ENCODE results near the gene STK38.
"Not testable (repeated sequence)": the region's sequence is repeated elsewhere in the genome, so short reads cannot be mapped to it uniquely, and the experiment has no call there.

Gene STK38

GRCh38 chr6:36492092-36492491 is 55.2 kb downstream of the STK38 start:
- no peak for DNase-seq (ENCODE audit: low read depth)
- H3K4me3 ChIP-seq (ENCODE audit: low read depth, low read length), result no peak overlapping the region
- no peak for TF ChIP-seq CTCF (IDR thresholded peaks at IDR 0.05; ENCODE audit: insufficient read depth, low read depth, low read length, missing control alignments)

DNA sequence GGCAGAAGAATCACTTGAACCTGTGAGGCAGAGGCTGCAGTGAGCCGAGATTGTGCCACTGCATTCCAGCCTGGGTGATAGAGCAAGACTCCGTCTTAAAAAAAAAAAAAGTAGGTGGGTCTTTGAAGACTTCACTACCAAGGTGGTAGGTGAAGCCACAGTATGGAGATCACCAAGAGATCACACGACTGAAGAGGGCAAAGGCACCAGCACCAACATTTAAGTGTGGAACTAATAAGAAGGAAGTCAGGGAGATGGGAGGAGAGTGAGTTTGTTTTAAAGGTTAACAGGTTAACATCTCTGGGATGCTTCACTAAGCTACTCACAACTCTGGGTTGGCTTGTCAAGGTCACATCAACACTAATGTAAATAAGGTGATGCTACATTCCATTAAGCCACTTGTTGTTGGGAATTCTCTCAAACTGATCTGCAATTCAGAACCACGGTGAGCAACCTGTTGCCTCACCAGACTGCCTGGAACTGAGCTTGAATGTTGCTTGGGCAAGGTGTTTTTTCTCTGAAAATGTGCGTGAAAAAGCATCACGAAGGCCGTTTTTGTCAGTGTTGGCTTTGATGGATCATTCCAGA is 55.8 kb downstream of the STK38 start:
- no peak for TF ChIP-seq CTCF (IDR thresholded peaks at IDR 0.05; ENCODE audit: insufficient read depth, low read depth, low read length, missing control alignments)
- DNase-seq (ENCODE audit: low read depth), result no peak
- H3K4me3 ChIP-seq (ENCODE audit: low read depth, low read length), result no peak overlapping the region

- no peak for TF ChIP-seq CTCF (IDR thresholded peaks at IDR 0.05; ENCODE audit: insufficient read depth, low read depth, low read length, missing control alignments)
- no peak overlapping the region for H3K4me3 ChIP-seq (ENCODE audit: low read depth, low read length)
- DNase-seq (ENCODE audit: low read depth), result no peak
These were observed 57.9 kb downstream of the STK38 start for GRCh38 chr6:36489426-36489825.

DNA sequence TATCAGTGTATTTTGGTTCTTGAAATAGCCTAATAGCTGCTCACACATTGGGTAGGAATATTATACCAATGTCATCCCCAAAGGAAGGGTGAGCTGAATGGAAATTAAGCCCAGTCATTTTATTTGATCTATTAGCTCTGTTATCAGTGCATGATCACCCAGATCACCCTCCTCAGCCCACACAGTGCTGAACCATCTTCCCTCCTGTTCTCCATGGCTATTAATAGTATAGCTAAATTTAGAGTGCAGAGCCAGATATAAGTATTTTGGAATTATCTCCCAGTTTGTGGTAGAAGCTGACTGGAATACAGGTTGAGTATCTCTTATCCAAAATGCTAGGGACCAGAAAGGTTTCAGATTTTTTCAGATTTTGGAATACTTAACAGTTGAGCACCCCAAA is 59.1 kb downstream of the STK38 start:
- no peak for DNase-seq (ENCODE audit: low read depth)
- no peak overlapping the region for H3K4me3 ChIP-seq (ENCODE audit: low read depth, low read length)
- TF ChIP-seq CTCF (IDR thresholded peaks at IDR 0.05; ENCODE audit: insufficient read depth, low read depth, low read length, missing control alignments), result no peak

DNA sequence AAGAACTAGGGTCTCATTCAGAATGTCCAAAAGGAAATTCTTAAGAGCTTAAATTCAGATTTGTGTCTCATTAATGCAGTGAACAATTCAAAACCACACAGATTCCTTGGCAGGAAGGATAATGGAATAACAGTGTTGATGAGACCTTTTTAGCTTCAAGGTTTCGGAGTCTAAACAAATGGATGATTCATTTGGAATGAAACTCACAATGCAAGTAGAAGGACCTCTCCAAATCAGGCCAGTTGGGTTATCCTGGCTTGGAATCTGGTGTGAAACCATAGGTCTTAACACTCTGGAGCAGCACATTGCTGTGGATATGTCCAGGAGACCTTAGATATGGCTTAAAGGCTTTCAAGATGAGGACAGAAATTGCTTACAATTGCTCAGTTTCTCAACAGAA is 59.6 kb downstream of the STK38 start:
- DNase-seq (ENCODE audit: low read depth), result no peak
- H3K4me3 ChIP-seq (ENCODE audit: low read depth, low read length), result no peak overlapping the region
- TF ChIP-seq CTCF (IDR thresholded peaks at IDR 0.05; ENCODE audit: insufficient read depth, low read depth, low read length, missing control alignments), result no peak

DNA sequence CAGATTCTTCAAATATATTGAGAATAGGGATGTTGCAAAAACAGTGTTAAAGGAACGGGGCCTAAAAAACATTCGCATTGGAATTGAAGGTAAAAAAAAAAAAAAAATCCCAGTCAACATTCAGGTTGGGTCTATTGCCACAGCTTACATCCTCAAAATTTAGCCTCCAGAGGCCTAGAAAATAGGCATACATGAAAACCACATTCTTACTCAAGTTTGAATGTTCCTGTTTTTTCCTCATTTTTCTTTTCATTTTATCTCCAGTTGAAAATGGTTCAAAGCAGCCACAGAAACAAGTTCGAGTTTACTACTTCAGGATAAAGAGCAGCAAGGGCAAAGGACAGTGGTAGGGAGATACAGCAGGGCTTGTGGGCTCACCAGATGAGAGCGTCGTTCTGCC is 62.5 kb downstream of the STK38 start:
- no peak for TF ChIP-seq CTCF (IDR thresholded peaks at IDR 0.05; ENCODE audit: insufficient read depth, low read depth, low read length, missing control alignments)
- DNase-seq (ENCODE audit: low read depth), result no peak
- no peak overlapping the region for H3K4me3 ChIP-seq (ENCODE audit: low read depth, low read length)

GRCh38 chr6:36483326-36483725 is 64.0 kb downstream of the STK38 start:
- H3K4me3 ChIP-seq (ENCODE audit: low read depth, low read length), result not testable (repeated sequence)

More at GRCh38 chr6:36483326-36483725, 64.0 kb downstream of the STK38 start:
- not testable (repeated sequence) for DNase-seq (ENCODE audit: low read depth)
